Stimulated activated CD8-positive, alpha-beta memory T cell treated with anti-CD3 and anti-CD28 coated beads, Interleukin-4, amount 100 ng/mL, for 1 hour (primary cell): Measurements from ENCODE around the gene PPOX.

ENCODE experiments used
- DNase-seq, 2 donors: peaks; one replicate each; pipeline ENCODE4 v3.0.0-alpha.2; 2020; ENCODE audit warnings: low read depth in 2 of 2, low spot score in 1 of 2

Gene PPOX

DNA sequence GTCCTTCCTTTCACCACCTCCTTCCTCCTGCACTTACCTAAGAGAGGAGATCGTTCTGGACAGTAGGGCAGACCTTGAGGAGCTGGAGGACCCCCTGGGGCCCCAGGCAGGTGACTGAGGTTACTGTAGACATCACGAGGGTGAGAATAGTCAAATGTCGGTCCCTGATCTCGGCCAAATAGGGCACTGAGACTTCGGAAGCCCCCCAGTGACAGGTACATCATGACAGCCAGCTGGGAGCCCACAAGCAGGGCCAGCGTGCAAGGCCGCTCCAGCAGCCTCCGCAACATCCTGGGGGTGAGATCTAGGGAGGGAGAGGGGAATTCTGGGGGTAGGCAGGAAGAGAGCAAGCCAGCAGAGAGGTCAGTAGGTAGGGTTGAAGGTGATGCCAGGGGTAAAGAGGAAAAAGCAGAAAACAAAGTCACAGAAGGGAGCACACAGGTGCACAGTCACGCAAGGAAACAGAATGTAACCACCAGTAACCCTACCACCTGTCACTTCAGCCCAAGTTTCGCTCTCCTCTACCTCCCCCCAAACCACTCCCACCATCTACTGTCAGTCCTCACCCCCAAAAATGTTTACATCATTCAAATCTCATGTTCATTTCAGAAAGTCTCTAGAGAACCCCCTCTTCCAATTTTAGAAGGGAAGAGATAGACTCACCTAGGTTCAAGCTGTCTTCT, 9.7 kb downstream of the PPOX start:
- DNase-seq: no peak

DNA sequence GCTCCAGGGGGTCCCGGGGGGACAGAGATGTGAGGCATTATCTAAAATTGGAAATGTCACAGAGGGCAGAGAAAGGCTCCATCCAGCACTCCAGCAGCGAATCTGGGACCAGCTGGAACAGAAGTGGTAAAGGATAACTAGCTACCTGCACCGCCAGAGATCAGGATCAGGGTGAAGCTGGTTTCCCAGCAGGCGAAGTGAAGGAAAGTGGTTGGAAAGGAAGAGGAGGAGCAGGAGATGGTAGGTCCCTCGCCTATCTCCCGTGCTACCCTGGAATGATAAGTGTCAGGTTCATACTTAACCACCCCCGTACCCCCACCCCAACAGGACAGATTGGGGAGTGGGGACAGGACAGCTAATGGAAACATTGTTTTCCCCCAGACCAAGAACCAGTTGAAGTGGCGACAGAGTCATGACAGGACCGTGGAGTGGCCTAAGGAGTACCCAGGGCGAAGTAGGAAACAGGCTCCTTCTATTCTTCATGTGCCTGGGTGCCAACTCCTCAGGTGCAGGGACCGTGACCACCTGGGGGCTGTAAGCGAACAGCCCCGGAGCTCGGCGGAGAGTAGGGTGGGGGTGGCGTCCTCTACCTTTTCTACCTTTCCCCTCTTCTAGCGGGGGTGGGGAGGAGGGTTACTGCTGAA, 10.4 kb downstream of the PPOX start:
- no peak for DNase-seq

DNA sequence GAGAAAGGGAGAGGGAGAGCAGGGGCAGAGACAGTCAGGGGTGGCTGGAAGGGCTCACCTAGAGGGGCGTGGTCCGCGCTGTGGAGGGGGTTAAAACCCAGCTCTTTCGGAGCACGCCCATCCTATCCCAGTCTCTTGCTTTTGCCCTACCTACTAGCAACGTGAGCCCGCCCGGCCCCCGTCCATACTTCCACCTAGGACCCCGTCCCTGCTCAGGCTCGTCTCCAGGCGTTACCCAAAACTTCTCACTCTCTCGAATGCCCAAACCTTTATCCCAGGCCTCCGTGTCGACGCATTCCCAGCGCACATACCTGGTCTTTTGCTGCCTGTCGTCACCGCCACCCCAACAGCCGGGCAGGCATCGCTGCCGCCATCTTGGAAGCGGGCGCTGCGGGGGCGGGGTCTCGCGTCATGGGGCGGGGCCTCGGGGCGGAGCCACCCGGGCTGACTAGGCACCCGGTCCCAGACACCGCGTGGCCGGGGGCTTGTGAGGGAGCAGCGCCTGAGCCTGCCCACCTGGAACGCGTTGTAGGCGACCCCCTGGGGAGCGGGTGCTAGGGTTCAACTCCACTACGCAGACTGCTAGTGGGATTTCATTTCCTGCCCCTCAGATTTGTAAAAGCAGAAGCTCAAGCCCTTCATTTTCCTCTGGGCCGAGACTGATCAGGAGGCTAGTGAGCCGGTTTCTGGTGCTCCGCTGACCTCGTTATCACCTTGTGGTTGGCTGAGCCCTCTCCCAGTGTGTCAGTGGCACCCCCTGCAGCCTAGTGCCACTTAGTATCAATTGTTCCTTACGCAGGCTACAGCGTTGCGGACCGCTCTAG, 11.1 kb downstream of the PPOX start, which contains the start of gene B4GALT3:
Gene B4GALT3, minus strand, starts transcription at position 396 of the 824 bp plus-strand sequence. CDS start 1,447 bp downstream, outside the sequence.
- peak; percentile 88 to 94 for DNase-seq

DNA sequence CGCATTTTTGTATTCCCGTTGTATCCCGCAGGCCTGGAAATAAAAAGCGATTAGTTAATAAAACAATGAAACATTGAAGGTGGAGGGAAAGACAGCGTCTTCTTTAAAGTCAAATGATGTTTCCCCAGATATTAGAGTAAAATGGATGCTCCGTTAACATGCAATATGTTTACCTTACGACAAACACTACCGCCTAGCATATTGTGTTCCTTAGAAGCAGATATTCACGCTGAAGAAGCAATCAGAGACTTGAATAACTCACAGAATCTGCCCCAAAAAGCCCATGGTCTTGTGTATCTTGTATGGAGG, 11.7 kb downstream of the PPOX start:
- DNase-seq: no peak

DNA sequence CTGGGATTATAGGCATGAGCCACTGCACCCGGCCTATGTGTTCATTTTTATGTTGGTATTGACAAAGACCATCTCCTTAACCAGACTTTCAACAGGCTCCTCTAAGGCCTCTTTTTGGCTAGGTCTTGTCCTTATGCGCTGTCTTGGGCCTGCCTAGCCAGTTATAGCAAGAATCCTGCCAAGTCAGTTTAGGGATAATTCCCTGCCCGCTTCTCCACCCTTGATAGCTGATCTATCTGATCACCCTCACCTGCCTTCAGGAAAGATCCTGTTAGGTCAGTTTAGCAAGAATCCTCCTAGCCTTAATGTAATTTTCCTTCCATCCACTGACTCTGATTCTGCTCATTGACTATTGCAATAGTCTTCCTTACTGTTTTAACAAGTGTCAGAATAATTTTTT, 13.5 kb downstream of the PPOX start:
- DNase-seq: no peak

DNA sequence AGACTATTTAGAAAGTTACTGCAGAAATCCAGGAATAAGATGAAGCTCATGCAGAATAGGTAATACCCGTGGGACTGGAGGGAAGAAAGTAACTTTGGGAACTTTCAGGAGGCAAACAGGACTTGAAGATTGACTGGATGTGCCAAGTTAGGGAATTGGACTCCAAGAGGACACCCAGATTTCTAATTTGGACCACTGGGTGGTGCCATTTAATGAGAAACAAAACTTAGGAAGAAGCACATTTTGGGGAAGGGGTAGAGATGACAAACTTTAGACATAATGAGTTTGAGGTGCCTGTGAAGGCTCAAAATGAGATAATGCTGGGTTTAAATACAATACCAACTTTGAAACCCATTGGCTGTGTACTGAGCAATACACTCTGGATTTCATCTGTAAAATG, 14.4 kb downstream of the PPOX start:
- DNase-seq: no peak

DNA sequence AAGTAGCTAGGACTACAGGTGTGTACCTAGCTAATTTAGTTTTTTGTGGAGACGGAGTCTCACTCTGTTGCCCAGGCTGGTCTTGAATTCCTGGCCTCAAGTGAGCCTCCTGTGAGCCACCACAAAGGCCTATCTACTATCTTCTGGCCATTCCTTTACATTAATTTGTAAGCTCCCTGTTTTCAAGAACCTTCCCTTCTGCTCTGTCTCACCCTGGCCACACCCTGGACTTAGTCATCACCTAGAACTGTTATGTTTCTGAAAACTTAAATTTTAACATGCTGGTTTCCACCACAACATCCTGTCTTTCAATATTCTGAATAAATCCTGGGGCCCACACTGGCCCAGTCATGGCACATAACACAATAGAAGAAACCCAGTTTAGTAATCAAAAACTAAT, 16.0 kb downstream of the PPOX start:
- peak in 1 of 2 donors; percentile 26 for DNase-seq

DNA sequence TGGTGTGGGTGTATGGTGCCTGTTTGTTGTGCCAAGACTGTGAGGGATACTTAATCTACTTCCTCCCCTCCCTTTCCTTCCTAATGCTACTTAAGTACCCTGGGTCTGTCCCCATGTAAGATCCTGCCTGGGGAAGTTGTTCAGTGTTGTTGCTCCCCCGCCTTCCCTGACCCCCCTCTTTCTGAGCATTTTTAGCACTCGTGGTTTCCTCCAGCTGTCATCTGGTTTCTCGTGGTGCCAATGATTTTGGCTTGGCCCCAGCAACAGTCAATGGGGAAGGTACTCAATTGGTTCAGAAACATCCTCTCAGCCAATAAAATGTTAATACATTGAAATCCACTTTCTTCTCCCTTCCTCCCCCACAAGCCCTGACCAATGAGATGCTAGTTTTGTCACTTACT, 19.1 kb downstream of the PPOX start:
- peak; percentile 43 to 55 for DNase-seq

DNA sequence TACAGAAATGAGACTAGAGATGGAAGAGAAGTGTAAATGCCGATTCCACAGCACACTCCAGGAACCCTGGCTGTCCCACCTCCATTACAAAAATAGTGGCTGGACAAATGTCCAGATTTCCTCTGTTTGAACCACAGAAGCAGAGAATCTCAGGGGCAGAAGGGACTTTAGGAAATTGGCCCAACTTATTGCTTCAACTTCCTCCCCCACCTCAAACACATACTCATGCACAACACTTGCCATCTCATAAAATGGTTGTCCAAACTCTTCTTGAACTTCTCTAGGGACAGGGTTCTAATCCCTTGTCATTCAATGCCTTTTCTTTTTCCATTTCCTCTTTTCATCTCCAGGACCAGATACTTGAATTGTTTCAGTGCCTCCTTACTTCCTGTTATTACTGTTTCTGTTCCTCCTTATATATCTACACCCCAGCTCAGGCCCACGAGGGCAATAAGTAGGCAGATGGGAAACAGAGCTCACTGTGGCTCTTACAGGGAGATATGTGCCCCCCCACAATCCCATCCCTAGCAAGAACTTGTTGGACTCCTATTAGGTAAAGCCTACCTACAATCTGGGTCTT, 19.6 kb downstream of the PPOX start:
- no peak for DNase-seq

DNA sequence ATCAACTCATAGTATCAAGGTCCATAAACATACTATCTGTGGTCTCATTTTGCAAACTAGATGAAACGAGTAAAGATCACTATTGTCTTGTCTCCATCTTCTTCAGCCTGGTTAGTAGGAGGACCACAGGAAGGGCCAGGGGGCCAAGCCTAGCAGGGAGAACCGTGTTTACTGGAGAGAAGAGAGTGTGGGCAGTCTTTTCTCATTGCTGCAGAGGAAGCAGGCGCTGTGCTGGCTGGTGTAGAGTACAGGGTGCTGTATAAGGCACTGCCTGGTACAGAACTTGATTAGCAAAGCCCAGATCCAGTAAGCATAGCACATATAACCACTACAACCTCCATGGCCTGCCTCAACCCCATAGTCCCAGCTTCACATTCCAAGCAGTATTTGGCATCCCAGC, 21.1 kb downstream of the PPOX start:
- no peak for DNase-seq

DNA sequence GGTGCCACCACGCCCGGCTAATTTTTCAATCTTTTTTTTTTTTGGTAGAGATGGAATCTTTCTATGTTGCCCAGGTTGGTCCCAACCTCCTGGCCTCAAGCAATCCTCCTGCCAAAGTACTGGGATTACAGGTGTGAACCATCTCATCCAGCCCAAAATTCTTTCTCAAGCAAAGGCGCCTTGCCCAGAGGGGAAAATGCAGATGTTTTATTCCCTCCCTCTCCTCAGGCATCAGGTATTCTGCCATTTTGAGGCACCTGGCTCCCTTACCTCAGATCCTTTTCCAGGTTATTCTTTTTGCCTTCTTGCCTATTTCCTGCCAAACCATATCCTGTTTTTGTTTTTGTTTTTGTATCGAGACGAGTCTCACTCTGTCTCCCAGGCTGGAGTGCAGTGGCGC, 22.2 kb downstream of the PPOX start:
- DNase-seq: no peak

DNA sequence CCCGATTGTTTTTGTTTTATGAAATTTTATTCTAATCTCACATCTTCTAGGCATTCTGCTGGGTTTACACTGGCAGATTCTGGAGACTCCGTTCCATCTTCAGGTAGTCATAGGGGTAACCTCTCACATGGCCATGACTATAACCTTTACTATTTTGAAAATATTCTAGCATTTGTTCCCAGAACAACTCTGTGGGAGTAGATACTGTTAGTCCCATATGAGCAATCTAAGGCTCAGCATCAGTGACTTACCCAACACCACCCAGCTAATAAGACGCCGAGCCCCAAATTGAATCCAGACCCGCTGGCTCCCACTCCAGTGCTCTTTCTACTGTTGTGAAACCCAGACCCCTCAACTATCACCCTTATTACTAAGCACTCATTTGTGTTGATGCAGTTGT, 22.8 kb downstream of the PPOX start:
- DNase-seq: no peak

DNA sequence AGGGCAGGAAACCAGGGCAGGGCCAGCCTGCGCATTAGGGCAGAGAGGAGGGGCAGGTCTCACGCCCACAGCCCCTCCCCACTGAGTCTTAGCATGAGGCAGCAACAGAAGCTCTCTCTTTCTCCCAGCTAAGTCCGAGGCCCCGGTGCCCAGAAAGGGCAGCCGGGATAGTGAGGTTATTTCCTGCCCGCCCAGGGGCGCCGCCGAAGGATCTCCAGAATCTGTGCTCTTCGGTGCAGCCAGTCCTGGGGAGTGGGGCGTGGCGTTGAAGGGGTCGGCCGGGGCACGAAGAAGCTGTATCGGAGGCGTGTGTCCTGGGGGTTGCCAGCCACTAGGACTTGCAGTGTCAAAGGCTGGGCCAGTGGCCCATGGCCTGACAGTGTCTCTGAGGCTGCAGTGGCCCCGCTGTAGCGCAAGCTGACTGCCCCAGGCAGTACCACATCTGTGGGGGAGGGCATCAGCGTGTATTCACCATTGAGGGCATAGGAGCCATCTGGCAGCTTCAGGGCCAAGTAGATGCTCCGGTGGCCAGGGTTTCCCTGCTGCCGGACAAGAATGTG, 24.8 kb downstream of the PPOX start:
- no peak for DNase-seq

DNA sequence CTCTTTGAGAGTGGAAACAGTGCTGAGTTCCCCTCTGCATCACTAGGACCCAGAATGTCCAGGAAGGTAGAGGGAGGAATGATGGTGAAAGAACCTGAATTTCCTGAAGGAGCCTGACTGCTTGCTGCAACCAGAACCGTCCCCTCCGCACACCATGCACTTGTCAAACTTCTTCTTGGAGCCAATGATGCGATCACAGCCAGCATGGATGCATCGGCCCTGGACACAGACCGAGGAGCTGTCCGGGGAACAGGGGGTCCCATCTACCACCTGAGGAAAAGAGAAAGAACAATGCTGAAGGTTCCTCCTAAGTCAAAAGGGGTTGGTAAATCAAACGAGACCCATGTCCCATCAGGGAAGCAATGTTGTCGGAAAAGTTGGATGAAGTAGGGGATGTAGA, 25.7 kb downstream of the PPOX start:
- DNase-seq: no peak

DNA sequence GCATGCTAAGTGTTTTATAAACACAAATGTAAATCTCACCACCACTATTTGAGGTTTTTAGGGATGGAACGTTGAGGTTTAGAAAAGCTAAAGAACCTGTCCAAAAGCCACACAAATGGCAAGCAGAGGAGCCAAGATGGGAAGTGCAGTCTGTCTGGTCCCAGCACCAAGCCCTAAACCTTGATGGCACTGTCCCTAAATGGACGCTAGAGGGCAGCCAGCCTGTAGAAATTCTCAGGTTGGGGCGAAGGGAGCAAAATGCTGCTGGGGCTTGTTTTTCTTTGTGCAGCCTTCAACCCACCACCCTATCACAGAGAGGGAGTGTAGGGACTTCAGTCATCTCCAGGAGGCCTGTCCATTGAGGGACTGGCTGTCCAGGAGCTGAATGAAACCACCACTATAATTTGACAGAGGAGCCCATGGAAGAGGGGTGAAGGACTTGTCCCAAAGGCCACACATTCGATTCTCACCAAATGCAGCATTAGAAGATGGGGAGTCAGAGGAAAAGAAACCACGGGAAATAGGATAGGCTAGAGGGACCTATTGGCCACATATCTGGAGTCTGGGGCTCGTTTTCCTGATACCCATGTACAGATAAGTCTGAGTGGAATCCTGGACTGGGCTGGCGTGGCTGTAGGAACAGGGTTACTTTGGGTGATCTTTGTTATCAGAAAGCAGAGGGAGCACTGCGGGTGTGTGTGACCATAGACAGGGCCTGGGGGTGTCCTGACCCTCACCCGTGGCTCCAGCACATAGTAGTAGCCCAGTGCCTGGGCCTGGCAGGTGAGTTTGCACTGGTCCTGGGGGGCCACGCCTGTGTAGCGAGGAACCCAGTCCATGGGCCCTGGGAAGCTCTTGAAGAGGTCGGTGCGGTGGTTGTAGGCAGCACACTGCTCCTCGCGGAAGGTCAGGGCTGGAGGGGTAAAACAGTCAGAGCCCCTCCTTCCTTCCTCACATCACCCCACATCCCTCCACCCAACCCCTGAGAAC, 26.5 kb downstream of the PPOX start:
- DNase-seq: peak in 1 of 2 donors; percentile 47

DNA sequence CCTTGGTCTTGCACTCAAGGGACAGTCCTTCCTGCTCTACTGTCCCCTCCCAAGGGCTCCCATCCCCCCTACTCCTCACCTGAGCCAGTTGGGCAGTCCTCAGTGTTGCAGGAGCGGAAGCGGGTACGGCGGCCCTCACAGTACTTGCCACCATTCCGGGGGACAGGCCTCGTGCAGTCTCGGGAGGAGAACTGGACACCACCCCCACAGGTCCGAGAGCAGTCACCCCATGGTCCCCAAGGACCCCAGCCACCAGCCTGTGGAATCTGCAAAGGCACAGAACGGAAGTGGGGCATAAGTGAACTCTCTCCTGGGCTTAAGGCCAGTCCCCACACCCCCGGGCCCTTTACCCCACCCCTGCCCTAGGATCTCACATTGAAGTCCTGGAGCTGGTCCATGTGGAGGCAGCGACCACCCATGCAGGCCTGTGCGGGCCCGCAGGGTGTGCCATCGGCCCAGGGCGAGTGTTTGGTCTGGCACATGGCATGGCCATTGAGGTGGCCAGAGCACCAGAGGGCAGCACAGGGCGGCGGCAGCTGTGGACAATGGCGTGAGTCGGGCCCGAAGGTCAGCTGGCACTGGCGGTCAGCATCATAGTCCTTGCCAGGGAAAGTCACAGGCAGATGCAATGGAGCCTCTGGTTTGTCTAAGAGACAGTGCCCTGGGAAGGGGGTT, 27.5 kb downstream of the PPOX start:
- DNase-seq: no peak

DNA sequence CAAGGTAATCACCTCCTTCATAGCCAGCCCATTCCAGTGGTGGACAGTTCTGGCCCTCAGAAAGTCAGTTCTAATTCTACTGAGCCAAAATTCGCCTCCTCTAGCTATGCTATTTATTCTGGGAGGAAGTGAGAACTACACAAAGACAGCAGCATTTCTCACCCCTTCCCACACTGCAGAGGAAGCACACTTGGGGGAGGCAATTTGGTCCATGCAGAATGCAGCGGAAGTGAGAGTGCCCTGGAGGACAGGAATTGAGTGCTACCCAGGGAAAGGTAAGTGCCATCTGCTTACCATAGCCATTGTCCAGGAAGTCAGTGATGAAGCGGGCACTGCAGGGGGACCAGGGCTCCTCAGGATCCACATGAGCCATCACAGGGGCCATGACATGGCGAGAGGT, 28.9 kb downstream of the PPOX start:
- DNase-seq: no peak

DNA sequence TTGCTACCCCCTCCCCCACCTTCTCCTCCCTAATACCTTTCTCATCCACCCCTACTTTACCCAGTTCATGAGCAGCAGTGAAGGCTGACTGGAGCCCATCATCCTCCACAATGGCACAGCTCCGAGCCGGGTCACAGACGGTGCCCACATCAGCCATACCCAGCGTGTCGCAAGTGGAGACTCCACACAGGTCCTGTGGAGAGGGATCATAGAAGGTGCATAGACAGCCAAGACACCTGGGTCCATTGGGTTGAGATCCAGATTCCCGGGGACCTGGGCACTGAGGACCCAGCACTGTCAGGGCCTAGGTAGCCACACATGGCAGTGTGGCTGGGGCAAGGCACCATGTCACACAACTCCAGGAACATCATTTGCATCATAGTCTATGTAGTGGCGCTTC, 29.9 kb downstream of the PPOX start:
- no peak for DNase-seq

DNA sequence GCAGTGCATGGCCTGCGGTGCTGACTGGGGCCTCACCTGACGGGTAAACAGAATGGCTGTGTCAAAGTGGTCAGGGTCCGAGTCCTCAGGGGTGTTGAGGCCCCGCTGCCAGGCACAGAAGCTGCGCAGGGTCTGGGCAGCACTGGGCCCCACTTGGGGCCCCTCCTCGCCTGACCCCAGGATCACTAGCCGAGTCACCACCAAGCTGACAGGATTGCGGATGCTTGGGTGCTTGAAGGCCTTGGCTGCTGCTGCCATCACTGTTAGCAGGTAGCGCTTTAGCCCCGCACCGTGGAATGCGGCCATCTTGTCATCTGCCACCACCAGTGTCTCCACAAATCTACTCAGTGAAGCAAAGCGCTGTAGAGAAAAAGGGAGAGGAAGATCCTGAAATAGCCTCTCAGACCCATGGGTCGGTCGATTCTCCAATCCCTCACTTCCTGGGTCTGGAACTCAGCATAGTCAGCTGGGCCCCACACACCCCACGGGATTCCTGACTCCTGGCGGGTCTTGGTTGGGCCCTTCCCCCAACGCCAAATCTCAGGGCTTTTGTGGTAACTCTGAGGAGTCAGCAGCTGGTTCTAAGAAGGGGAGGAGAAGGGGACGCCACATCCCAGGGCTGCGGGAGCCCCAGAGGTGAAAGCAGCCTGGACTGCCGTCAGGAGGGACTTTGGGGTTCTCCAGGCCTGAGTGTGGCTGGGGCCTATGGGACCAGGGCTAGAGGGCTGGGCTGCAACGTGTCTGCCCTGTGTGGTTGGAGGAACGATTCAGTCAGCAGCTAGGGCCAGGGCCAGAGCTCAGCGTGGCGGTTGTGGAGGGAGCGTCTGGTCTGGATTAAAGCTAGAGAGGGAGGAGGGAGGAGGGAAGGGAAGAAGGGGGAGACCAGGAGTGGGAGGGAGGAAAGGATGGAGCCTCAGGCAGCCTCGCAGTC, 30.6 kb downstream of the PPOX start:
- no peak for DNase-seq
